ENCODE results near the gene AQP1.

The AQP1 gene

GRCh38 chr7:30909431-30909830 lies 2.2 kb upstream of the AQP1 start:
- no peak for DNase-seq (ENCODE audit: low read depth)
- H3K4me3 ChIP-seq (ENCODE audit: low read length): no peak overlapping the region
- TF ChIP-seq, protein P1, sequence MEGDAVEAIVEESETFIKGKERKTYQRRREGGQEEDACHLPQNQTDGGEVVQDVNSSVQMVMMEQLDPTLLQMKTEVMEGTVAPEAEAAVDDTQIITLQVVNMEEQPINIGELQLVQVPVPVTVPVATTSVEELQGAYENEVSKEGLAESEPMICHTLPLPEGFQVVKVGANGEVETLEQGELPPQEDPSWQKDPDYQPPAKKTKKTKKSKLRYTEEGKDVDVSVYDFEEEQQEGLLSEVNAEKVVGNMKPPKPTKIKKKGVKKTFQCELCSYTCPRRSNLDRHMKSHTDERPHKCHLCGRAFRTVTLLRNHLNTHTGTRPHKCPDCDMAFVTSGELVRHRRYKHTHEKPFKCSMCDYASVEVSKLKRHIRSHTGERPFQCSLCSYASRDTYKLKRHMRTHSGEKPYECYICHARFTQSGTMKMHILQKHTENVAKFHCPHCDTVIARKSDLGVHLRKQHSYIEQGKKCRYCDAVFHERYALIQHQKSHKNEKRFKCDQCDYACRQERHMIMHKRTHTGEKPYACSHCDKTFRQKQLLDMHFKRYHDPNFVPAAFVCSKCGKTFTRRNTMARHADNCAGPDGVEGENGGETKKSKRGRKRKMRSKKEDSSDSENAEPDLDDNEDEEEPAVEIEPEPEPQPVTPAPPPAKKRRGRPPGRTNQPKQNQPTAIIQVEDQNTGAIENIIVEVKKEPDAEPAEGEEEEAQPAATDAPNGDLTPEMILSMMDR (IDR thresholded peaks at IDR 0.05; ENCODE audit: insufficient read depth, low read depth, low read length, missing control alignments): no peak

DNA sequence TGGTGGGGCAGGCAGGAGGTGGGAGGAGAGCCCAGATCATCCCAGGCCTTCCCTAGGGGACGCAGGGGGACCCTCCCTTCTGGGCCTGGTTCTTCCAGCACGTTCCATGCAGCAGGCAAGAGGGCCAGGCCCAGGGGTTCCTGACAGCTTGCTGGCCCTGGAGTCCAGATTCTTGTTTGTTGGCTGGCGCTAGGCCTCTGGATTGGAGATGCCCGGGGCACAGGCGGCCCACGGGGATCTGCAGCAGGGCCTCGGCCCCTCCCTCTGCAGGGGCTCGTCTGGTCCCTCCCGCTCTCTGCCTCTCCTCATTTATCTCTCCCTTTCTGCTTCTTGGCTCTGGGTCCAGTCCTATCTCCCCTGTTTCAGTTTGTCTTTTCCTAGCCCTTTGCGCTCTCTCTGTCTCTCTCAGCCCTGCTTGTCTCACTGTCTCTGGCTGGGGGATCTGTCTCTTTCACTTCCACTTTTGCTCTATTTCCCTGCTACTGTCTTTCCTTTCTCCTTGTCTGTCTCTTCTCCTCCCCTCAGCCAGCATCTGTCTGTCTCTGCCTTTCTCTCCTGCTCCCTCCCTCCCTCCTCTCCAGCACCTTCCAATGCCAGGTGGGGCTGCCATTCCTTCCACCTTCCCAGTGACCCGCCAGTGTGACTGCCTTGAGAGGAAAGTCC lies 1.1 kb upstream of the AQP1 start:
- DNase-seq (ENCODE audit: low read depth): no peak
- TF ChIP-seq, protein P1 (IDR thresholded peaks at IDR 0.05; ENCODE audit: insufficient read depth, low read depth, low read length, missing control alignments): no peak
- H3K4me3 ChIP-seq (ENCODE audit: low read length): no peak overlapping the region

DNA sequence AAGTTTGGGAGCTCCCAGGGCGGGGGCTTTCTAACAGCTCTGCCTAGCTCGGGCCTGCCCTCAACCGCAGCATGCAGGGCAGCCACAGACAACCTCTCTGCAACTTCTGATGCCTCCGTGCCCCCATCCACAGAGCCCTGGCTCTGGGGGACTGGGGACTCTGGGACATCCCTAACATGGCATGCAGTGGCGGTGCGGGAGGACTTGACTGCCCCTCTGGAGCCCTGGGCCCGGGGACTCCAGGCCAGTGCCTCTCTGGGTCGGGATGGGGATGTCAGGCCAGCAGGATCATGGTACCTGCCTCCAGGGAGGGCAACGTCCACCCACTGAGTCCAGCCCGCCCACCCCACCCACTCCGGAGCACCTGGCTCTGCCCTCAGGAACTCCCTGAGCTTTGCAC lies 520 bp upstream of the AQP1 start:
- no peak overlapping the region for H3K4me3 ChIP-seq (ENCODE audit: low read length)
- DNase-seq (ENCODE audit: low read depth): no peak
- TF ChIP-seq, protein P1 (IDR thresholded peaks at IDR 0.05; ENCODE audit: insufficient read depth, low read depth, low read length, missing control alignments): no peak

DNA sequence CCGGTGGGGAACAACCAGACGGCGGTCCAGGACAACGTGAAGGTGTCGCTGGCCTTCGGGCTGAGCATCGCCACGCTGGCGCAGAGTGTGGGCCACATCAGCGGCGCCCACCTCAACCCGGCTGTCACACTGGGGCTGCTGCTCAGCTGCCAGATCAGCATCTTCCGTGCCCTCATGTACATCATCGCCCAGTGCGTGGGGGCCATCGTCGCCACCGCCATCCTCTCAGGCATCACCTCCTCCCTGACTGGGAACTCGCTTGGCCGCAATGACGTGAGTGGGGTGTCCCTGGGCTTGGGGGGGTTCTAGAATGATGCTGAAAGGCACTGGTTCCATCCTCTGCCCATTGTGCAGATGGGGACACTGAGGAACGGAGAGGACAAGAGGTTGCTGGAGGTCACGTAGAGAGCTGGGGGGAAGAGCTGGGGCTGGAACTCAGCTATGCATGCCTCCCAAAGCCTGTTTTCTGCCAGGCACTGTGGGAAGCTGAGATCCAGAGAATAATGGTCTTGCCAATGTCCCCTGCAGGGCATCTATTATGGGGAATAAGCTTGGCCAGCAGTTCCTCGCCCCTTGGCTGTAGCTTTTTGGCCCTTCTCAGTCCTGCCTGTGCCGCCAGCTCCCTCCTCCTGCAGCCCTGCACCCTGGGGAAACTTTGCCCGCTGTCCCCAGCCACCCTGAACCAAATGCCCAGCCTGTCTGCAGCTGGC lies 523 bp downstream of the AQP1 start:
- no peak overlapping the region for H3K4me3 ChIP-seq (ENCODE audit: low read length)
- TF ChIP-seq, protein P1 (IDR thresholded peaks at IDR 0.05; ENCODE audit: insufficient read depth, low read depth, low read length, missing control alignments): no peak
- DNase-seq (ENCODE audit: low read depth): no peak

DNA sequence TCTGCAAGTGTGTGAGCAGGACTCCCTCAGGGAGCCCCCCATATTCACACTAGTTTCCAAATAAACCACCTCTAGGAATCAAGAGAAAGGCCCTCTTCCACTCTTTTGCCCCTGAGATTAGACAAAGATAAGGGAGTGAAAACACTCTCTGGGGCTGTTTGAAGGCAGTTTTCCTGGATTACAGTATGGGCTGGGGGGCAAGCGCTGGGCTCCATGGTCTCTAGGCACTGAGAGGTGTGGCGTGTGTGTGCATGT lies 1.0 kb downstream of the AQP1 start:
- H3K4me3 ChIP-seq (ENCODE audit: low read length): no peak overlapping the region
- no peak for DNase-seq (ENCODE audit: low read depth)
- TF ChIP-seq, protein P1 (IDR thresholded peaks at IDR 0.05; ENCODE audit: insufficient read depth, low read depth, low read length, missing control alignments): no peak

DNA sequence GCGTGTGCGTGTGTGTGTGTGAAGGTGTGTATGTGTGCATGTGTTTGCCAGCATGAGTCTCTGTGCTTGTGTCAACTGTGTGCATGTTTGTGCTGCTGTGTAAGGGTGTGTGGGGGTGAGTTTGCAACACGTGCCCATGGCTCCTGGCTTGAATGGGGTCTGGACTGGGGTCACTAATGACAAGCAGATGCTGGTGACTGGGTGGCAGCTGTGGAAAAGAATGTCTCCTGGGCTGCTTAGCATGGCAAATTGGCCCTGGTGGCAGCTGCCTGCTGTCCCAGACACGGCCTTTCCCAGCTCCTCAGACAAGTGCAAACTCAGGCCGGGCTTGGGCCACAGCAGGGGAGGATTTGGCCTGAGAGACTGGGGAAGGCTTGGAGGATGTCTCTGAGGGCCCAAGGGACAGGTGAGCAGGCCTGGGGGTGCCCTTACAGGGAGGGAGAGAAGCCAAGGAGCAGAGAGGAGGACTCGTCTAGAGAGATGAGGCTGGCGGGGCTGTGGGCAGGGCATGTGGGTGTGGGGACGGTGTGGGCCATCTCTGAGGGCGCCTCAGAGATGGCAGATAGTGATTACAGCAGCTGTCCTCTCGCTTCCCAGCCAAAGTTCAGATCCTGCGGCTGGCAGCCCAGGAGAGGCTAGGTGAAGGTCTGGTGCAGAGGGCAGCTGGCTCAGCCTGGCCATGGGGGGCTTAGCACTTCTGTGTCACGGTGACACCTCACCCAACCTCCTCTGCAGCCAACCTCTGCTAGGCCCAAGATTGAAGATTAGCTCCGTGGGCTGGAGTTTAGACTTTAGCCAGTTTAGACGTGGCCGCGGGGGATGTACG lies 1.5 kb downstream of the AQP1 start:
- DNase-seq (ENCODE audit: low read depth): no peak
- TF ChIP-seq, protein P1 (IDR thresholded peaks at IDR 0.05; ENCODE audit: insufficient read depth, low read depth, low read length, missing control alignments): no peak
- H3K4me3 ChIP-seq (ENCODE audit: low read length): no peak overlapping the region
